Progenitor cell of endocrine pancreas (in vitro differentiated cells): Measurements from ENCODE around the gene ZNF701. TPM values are rescaled to one million over a fixed set of nuclear protein-coding genes. Genes with fewer than 3 reads are reported as not detected.
"Not testable (repeated sequence)": the region's sequence is repeated elsewhere in the genome, so short reads cannot be mapped to it uniquely, and the experiment has no call there.

Experiments used
- DNase-seq: peaks from one replicate; pipeline ENCODE4 v3.0.0; 2021; ENCODE audit warnings: low spot score; ENCODE audit not compliant: unreplicated experiment
- H3K27ac Mint-ChIP-seq: 2 replicates; pipeline ENCODE4 v1.8.0; 2021; ENCODE audit warnings: mild to moderate bottlenecking, moderate library complexity, mixed read lengths
- H3K27me3 Mint-ChIP-seq: 2 replicates; pipeline ENCODE4 v1.8.0; 2021; ENCODE audit warnings: mixed read lengths
- H3K36me3 Mint-ChIP-seq: 2 replicates; pipeline ENCODE4 v1.8.0; 2022; ENCODE audit warnings: mixed read lengths; ENCODE audit not compliant: insufficient read depth
- H3K4me1 Mint-ChIP-seq: 2 replicates; pipeline ENCODE4 v1.8.0; 2021; ENCODE audit warnings: low read depth, mixed read lengths
- H3K4me3 Mint-ChIP-seq: 2 replicates; pipeline ENCODE4 v1.8.0; 2021; ENCODE audit warnings: low read depth, mild to moderate bottlenecking, moderate library complexity, mixed read lengths
- H3K9me3 Mint-ChIP-seq: 2 replicates; pipeline ENCODE4 v1.8.0; 2021; ENCODE audit warnings: low read depth, mixed read lengths
- total RNA-seq: library from RNA; stranded (reverse); gene quantifications from 2 replicates; pipeline ENCODE4 v1.2.1, GENCODE V29; 2021
- TF ChIP-seq, protein P1 (sequence below): fragments of 200-600 bp; sonication (generic); IDR thresholded peaks from one replicate; pipeline ENCODE4 v1.5.0; 2021; ENCODE audit warnings: antibody characterized with exemption, mild to moderate bottlenecking; ENCODE audit not compliant: unreplicated experiment

The ZNF701 gene
- total RNA-seq, 1 donor from 2014 or later, result 34.7 TPM

DNA sequence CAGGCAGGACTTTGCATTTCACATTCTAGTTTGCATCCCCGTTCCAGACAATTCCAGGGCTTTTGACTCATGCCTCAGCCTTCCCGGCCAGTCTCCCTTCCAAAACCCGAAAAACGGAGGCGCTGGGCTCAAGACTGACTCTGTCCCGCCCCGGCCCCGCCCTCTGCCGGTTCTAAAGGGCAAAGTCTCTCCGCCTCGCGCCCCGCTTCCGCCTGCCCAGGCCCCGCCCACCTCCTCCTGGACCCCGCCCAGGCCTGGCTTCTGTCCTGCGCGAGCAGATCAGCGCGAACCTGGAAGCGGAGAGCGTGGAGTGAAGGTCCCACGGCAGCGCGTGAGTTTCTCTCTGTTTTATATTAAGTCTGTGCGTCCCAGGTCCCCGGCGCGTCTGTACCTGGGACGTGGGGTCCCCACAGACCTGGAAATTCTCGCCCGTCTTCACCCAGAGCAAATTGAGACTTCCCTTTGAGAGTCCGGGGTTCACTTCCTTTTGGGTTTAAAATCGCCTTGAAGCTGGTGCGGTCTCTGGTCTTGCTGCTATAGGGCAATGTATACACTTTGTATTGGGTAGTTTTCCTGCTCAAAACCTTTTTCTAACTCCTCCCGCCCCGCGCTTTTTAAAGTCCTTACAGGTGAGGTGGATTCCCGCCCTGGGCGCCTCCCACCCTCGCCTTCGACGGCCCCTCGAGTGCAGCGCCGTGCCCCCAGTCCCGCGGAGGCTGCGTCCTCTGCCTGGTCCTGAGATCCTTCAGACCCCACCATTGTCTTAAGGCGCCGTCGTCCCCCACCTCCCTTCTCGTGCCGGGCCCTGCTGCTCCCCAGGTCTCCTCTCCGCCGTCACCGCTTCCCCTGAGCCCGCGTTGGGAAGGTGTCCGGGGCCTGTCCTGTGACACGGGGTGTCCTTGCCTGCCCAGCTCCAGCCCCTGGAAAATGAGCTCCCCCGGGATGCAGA lies 31.2 kb downstream of the ZNF701 start:
- TF ChIP-seq, protein P1, sequence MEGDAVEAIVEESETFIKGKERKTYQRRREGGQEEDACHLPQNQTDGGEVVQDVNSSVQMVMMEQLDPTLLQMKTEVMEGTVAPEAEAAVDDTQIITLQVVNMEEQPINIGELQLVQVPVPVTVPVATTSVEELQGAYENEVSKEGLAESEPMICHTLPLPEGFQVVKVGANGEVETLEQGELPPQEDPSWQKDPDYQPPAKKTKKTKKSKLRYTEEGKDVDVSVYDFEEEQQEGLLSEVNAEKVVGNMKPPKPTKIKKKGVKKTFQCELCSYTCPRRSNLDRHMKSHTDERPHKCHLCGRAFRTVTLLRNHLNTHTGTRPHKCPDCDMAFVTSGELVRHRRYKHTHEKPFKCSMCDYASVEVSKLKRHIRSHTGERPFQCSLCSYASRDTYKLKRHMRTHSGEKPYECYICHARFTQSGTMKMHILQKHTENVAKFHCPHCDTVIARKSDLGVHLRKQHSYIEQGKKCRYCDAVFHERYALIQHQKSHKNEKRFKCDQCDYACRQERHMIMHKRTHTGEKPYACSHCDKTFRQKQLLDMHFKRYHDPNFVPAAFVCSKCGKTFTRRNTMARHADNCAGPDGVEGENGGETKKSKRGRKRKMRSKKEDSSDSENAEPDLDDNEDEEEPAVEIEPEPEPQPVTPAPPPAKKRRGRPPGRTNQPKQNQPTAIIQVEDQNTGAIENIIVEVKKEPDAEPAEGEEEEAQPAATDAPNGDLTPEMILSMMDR, result peak; percentile 51
- no peaks in the 10 kb centered on the region for H3K9me3 Mint-ChIP-seq
- peak overlapping the region; percentile 86 for H3K4me3 Mint-ChIP-seq
- H3K4me1 Mint-ChIP-seq, result peaks cover 34% of the 10 kb centered on the region
- DNase-seq, result peak; percentile 96
- H3K27ac Mint-ChIP-seq, result peak overlapping the region; percentile 91
- no peaks in the 10 kb centered on the region for H3K27me3 Mint-ChIP-seq
- H3K36me3 Mint-ChIP-seq, result peaks cover 26% of the 10 kb centered on the region

- peak overlapping the region; percentile 91 for H3K27ac Mint-ChIP-seq
- H3K4me1 Mint-ChIP-seq, result peaks cover 35% of the 10 kb centered on the region
- DNase-seq, H3K9me3 Mint-ChIP-seq, H3K27me3 Mint-ChIP-seq: not testable (repeated sequence)
- H3K4me3 Mint-ChIP-seq, result peak overlapping the region; percentile 86
- TF ChIP-seq, protein P1, result peak; percentile 17
- H3K36me3 Mint-ChIP-seq, result peaks cover 21% of the 10 kb centered on the region
These were observed 31.9 kb downstream of the ZNF701 start for GRCh38 chr19:52601974-52602366.

- peaks cover 12% of the 10 kb centered on the region for H3K36me3 Mint-ChIP-seq
- H3K4me3 Mint-ChIP-seq, result no peak overlapping the region
- no peak overlapping the region for H3K27ac Mint-ChIP-seq
- peaks cover 36% of the 10 kb centered on the region for H3K4me1 Mint-ChIP-seq
- no peak for DNase-seq
- TF ChIP-seq, protein P1, result no peak
- H3K27me3 Mint-ChIP-seq, result no peaks in the 10 kb centered on the region
- no peaks in the 10 kb centered on the region for H3K9me3 Mint-ChIP-seq
These were observed 32.9 kb downstream of the ZNF701 start for GRCh38 chr19:52602941-52603340.

GRCh38 chr19:52603558-52604207 lies 33.6 kb downstream of the ZNF701 start:
- H3K36me3 Mint-ChIP-seq, result peaks cover 12% of the 10 kb centered on the region
- no peaks in the 10 kb centered on the region for H3K9me3 Mint-ChIP-seq
- no peaks in the 10 kb centered on the region for H3K27me3 Mint-ChIP-seq
- peaks cover 35% of the 10 kb centered on the region for H3K4me1 Mint-ChIP-seq
- no peak for DNase-seq
- TF ChIP-seq, protein P1, result no peak
- H3K27ac Mint-ChIP-seq, result no peak overlapping the region
- H3K4me3 Mint-ChIP-seq, result no peak overlapping the region

GRCh38 chr19:52613299-52613906 lies 43.3 kb downstream of the ZNF701 start:
- Mint-ChIP-seq H3K27me3 (no peaks in the 10 kb centered on the region), H3K9me3 (peaks cover 15% of the 10 kb centered on the region), H3K4me1 (no peaks in the 10 kb centered on the region), H3K36me3 (peaks cover 58% of the 10 kb centered on the region), H3K4me3 (no peak overlapping the region), H3K27ac (no peak overlapping the region)
- TF ChIP-seq, protein P1, result no peak
- no peak for DNase-seq
